CD4-positive, alpha-beta T cell treated with Interleukin-4 for 1 hour (primary cell): ENCODE measurements around the gene GLB1L2.
"Not testable (repeated sequence)": the region's sequence is repeated elsewhere in the genome, so short reads cannot be mapped to it uniquely, and the experiment has no call there.

ENCODE experiments used
- DNase-seq, 2 donors: peaks; one replicate each; pipeline ENCODE4 v3.0.0-alpha.2; 2020 to 2022

GLB1L2 gene

DNA sequence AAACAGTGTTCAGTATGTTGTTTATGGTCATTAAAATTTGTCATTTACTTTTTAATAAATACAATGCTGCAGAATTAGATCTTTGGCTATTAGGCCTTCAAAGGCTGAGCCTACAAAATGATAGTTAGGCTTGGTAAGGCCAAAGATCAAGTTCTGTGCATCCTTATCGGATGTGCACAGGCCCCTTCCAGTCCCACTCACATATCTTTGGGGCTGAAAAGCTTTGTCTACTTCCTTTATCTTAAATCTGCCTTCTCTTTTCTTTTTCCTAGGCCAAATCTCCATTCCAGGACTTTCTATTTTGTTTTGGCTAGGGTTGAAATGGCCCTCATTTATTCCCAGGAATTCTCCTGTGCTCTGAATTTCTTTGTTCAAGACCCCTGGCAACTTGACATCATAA lies 3.4 kb upstream of the GLB1L2 start:
- DNase-seq: no peak

- DNase-seq: no peak
Measured at GRCh38 chr11:134330611-134331353, 1.0 kb upstream of the GLB1L2 start.

DNA sequence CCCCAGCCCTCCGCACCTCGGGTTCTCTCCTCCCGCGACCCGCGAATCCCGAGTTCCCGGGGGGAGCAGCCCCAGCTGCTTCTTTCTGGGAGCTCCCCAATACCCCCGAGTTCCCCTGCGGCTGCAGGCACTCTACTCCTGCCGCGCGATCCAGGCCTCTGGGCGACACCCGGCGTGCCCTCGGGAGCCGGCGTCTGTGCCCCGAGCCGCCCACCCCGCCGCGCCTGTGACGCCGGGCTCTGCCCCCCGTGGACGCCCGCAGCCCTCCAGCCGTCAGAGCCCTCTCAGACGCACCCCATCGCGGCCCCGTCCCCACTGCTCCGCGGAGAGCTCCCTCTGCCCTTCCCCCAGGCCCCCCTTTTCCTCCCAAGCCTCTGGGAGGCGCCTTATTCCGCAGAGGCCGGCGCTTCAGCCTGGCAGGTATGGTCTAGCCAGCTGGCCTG lies 422 bp downstream of the GLB1L2 start:
- no peak for DNase-seq

GRCh38 chr11:134332782-134333181 lies 994 bp downstream of the GLB1L2 start:
- DNase-seq: no peak

DNA sequence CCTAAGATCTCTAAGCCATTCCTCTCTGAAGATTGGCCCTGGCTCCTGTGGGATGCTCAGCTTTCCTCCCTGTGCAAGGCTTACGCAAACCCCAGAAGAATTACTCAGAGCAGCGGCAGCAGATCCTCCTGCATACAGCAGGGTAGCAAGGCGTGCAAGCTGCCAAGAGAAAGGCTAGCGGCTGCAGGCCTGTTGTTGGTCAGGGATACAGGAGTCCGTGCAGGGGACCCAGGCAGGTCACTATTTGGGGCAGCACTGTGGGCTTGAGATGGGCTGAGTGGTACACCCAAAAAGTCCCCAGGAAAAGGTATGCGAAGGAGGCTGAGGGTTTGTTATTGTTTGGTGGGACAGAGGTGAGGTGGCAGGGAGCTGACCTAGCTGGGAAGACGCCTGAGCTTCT lies 1.5 kb downstream of the GLB1L2 start:
- no peak for DNase-seq

DNA sequence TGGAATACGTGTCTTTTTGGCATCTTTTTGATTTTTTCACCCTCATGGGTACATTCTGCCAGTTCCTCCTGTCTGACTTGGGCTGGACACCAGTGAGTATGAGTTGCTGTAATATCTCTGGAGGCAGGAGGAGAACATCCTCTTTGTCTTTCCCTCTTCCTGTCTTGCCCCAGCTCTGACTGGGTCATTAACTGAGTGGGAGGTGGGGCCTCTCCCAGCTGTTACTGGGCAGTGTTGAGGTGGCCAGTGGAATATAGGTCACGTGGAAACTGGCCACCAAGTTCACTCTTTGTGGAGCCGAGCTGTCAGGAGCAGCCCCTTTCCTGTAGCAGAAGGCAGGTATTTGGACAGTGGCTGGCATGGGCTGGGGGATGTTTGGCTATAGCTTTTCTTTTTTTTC lies 2.2 kb downstream of the GLB1L2 start:
- DNase-seq: no peak

DNA sequence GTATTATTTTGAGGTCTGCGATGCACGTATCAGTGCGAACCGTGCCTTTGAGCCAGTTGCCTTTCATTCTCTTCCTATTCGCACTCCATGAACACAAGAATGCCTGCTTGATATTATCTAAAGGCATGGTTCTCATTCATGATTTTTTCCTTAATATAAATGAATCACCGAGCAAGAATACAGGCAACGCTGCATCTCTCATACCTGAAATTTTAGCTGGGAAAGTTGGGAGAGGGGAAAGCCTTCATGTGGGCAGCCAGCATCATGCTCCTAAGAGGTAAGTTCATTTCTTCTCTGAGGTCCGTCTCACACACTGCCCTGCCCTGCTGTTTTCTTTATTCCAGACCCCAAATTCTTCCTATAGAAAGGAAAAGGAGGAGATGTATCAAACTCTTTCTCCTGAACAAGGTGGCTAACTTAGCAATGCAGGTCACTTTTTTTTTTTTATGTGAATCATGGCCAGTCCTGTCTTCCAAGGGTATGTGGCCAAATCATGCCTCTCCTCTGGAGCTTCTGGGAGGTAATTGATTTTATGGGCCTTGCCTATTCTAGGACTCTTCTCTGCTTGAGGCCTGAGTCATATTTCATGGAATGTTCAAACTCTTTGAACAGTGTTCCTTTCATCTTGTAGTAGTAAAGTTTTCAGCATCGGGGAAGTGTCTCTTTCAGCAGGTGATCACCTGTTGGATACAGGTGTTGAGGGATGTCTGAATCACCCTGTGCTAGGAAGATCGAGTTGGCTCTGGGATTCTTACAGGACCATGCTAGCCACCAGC lies 3.2 kb downstream of the GLB1L2 start:
- DNase-seq: no peak

- no peak for DNase-seq
Measured at GRCh38 chr11:134337051-134337450, 5.3 kb downstream of the GLB1L2 start.

DNA sequence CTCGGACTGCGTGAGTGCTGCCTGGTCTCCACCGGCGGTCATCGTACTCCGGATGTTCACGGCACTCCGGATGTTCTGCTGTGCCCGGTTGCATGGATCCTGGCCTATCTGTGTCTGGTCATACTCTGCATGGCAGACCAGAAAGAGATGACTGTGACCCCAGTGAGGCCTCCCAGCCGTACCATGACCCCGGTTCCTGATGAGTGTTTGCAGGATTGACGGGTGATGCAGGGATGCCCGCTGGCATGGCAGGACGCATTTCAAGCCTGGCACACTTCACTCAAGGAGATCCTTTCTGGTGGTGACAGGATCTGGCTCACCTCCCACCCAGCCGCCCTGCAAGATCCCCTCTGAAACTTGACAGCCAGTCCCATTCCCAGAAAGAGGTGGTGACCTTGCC lies 6.3 kb downstream of the GLB1L2 start:
- DNase-seq: no peak

GRCh38 chr11:134338654-134339053 lies 6.9 kb downstream of the GLB1L2 start:
- DNase-seq: no peak

- no peak for DNase-seq
Measured at GRCh38 chr11:134339756-134340155, 8.0 kb downstream of the GLB1L2 start.

DNA sequence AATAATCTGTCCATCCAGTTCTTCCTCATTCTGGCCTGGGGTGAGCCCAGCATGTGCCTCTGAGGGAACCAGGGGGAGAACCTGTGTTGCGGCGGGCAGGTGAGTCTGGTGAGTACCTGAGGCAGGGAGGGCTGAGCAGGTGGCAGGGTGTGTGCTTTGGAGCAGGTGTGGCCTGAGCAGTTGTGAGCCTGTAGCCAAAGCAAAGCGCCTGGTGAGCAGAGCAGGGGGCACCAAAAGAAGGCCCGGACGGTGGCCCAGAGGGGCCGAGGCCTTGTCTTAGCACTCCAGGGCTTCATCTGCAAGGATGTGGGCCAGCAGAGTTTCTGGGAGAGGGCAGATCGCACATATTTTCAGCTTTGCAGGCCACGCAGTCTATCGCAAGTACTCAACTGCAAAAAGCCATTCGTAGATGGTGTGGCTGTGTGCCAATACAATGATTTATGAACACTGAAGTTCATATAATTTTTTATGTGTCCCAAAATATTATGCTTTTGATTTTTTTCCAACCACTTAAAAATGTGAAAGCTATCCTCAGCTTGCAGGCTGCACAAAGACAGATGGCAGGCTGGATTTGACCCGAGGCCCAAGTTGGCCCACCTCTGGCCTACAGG lies 8.7 kb downstream of the GLB1L2 start:
- DNase-seq: no peak

DNA sequence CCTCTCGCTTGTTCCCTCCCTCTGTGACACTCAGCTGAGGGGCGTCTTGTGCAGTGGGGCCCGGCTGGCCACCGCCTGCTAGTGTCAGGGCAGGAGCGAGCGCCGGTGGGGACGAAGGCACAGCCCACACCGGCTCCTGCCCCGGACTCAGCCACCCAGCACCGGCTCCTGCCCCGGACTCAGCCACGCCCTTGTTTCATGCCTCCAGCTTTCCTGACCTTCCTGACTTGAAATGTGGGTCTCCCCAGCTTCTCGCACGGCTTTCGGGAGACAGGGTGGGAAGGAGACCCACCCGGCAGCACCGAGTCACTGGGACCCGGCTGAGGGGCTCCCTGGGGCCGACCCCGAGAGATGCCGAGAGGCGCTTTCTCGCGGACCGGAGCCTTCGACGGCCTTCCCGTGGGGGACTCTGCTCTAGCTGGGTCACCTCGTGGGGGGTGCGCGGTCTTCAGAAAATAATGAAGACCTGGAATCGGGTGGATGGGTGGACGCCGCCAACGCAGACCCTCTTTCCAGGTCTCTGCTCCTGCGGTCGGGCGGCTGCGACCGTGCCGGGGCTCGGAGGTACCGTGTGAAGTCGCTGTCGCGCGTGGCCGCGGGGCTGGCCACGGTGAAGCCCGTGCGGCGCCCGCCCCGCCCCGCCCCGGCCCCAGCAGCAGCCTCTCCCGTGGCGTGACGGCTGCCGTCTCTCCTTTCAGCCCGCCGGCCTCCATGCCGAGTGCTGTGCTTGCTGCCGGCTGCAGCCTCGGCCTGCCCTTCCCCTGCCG lies 10.2 kb downstream of the GLB1L2 start:
- no peak for DNase-seq

- DNase-seq: no peak
Measured at GRCh38 chr11:134342572-134343340, 11.0 kb downstream of the GLB1L2 start.

GRCh38 chr11:134343646-134344045 lies 11.9 kb downstream of the GLB1L2 start:
- DNase-seq: no peak

GRCh38 chr11:134344497-134345236 lies 12.9 kb downstream of the GLB1L2 start:
- not testable (repeated sequence) for DNase-seq

- DNase-seq: no peak
Measured at GRCh38 chr11:134345237-134345550, 13.4 kb downstream of the GLB1L2 start.

DNA sequence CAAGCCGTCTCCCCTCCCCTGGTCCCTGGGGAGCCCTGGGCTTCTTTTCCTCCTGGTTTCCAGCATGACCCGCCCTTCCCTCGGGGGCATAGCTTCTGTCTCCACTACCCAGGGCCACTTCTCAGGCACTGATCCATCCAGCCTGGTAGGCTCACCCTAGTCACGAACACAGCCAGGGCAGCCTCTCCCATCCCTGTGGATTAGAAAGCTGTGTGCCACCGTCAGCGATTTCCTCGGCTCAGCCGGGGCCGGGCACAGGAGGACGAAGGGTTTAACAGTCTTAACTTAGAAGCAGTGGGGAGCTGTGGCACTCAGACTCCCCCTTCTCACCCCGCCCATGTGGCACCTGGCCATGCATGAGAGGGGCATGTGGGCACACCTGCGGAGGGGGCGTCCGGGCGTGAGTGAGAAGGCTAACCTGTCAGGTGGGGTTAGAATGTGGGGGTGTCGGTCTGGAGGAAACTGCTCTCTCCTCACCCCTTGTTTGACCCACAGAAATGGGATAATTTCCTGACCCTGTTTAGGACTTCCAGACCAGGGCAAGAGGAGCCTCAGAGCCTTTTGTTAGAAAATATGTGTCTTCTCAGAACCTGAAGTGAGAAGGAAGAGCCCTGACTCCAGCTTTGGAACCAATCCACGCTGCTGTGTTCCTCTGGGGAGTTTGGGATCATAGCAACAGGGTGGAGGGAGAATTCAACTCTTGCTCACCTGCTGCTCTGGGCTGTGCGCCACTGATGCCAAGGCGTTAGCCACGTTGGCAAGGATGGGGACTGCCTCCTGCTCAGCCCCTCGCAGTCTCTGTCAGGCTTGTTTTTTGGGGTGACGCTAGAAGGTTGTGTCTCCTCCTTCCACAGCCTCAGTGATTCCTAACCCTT lies 14.6 kb downstream of the GLB1L2 start:
- no peak for DNase-seq

GRCh38 chr11:134346976-134347350 lies 15.2 kb downstream of the GLB1L2 start:
- no peak for DNase-seq

- DNase-seq: no peak
Measured at GRCh38 chr11:134347441-134347840, 15.7 kb downstream of the GLB1L2 start.
